Sigmoid colon (tissue), 7 donors: ENCODE measurements around the gene UGT1A7. TPM values are rescaled to one million over a fixed set of nuclear protein-coding genes. Genes with fewer than 3 reads are reported as not detected.
"Not testable (repeated sequence)": the region's sequence is repeated elsewhere in the genome, so short reads cannot be mapped to it uniquely, and the experiment has no call there.

Experiments
- DNase-seq: peaks from one replicate; pipeline ENCODE4 v3.0.0-alpha.2; 2019
- H3K27ac ChIP-seq, 4 donors: fragments of 200-600 bp; sonication (generic); one replicate each; pipeline ENCODE4 v1.5.1; 2016 to 2019; ENCODE audit warnings: mild to moderate bottlenecking in 1 of 4
- H3K27me3 ChIP-seq, 3 donors: fragments of 200-600 bp; sonication (generic); one replicate each; pipeline ENCODE4 v1.5.1; 2019; ENCODE audit warnings: mild to moderate bottlenecking in 1 of 3
- H3K36me3 ChIP-seq, 4 donors: fragments of 200-600 bp; sonication (generic); one replicate each; pipeline ENCODE4 v1.5.1; 2016 to 2019
- H3K4me1 ChIP-seq, 4 donors: fragments of 200-600 bp; sonication (generic); one replicate each; pipeline ENCODE4 v1.5.1; 2017 to 2019
- H3K4me3 ChIP-seq, 4 donors: fragments of 200-600 bp; sonication (generic); one replicate each; pipeline ENCODE4 v1.5.1; 2017 to 2019; ENCODE audit warnings: mild to moderate bottlenecking in 2 of 4, moderate library complexity in 1 of 4
- H3K9me3 ChIP-seq, 4 donors: fragments of 200-600 bp in 3 of 4; sonication (generic) in 3 of 4; one replicate each; pipeline versions ENCODE4 v1.5.1 to v1.6.1; 2013 to 2019
- EP300 ChIP-seq, 4 donors: sonication (generic); formaldehyde crosslinking; IDR thresholded peaks; one replicate each; pipeline ENCODE4 v1.6.1; 2017; ENCODE audit warnings: antibody characterized with exemption in 4 of 4
- POLR2A ChIP-seq, 2 donors: fragments of 450-650 bp; IDR thresholded peaks; one replicate each; pipeline ENCODE4 v1.6.1; 2016; ENCODE audit warnings: antibody characterized with exemption in 2 of 2, mild to moderate bottlenecking in 2 of 2, moderate library complexity in 2 of 2
- POLR2AphosphoS5 ChIP-seq, 4 donors: sonication (generic); formaldehyde crosslinking; IDR thresholded peaks; one replicate each; pipeline ENCODE4 v1.6.1; 2017; ENCODE audit warnings: antibody characterized with exemption in 4 of 4
- WGBS, 2 donors: extraction: QIAGEN DNeasy Blood & Tissue Kit; methylation state at CpG; one replicate each; pipeline ENCODE4 v1.1.7; 2013; 5-methylcytosine and 5-hydroxymethylcytosine counted together
- intact Hi-C: fragments of 100-400 bp; cut with DNase I; formaldehyde crosslinking; loops from one replicate; pipeline ENCODE4 v1.15.1; 2023
- polyA plus RNA-seq, 3 donors: library from polyadenylated mRNA; stranded (reverse); fragments of 200-250 nt; gene quantifications; one replicate each; pipeline ENCODE4 v1.2.3, GENCODE V29; 2013
- total RNA-seq, 4 donors: library from RNA; depleted of rRNA; stranded (reverse); fragments of >200 nt; gene quantifications; one replicate each; pipeline ENCODE4 v1.1.0, GENCODE V29; 2016
- TF ChIP-seq, protein P1 (sequence below), 4 experiments: fragments of 450-650 bp in 3 of 4; fragments of 200-600 bp in 1 of 4; IDR thresholded peaks; one replicate each; pipeline ENCODE4 v1.5.1; 2016 to 2019; ENCODE audit warnings: antibody characterized with exemption in 4 of 4, mild to moderate bottlenecking in 3 of 4, moderate library complexity in 2 of 4
- donor health status: healthy with polysubstance abuse.
- donor health status: Bipolar disorder and iron deficiency.
- donor health status: healthy.

UGT1A7 gene
- not detected for total RNA-seq
- polyA plus RNA-seq: under 1 TPM in 1 of 3 donors, not detected in 2; 0.66 TPM

DNA sequence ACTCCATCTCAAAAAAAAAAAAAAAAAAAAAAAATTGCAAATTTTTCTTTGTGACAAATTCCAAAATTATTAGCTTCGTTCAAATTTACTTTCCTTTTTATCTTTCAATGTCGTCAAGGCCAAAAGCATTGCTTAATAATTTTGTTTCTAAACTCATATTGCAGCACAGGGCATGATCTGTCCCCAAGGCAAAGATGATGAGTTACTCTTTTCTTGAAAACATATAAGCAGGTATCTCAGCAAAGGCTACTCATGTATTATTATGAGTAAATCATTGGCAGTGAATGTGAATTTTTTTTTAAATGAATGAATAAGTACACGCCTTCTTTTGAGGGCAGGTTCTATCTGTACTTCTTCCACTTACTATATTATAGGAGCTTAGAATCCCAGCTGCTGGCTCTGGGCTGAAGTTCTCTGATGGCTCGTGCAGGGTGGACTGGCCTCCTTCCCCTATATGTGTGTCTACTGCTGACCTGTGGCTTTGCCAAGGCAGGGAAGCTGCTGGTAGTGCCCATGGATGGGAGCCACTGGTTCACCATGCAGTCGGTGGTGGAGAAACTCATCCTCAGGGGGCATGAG, at the start of gene UGT1A7:
TSS of gene UGT1A7 (plus strand) at position 381 of the 579 bp plus-strand sequence. CDS start at position 418, 37 bp downstream.
- Histone ChIP-seq H3K27ac (no peak within 1 kb of the TSS), H3K4me3 (no peak within 1 kb of the TSS), H3K27me3 (no peaks in the 10 kb centered on the region), H3K9me3 (no peaks in the 10 kb centered on the region), H3K4me1 (no peaks in the 10 kb centered on the region), H3K36me3 (no peaks in the 10 kb centered on the region)
- intact Hi-C loops: no loop called here
- DNase-seq: no peak
- WGBS, 2 donors: 83 to 90% methylated on average over 5 of the region's 5 CpGs
- TF ChIP-seq POLR2AphosphoS5 (IDR thresholded peaks at IDR 0.05) (no peak), EP300 (IDR thresholded peaks at IDR 0.05) (no peak), POLR2A (IDR thresholded peaks at IDR 0.05) (no peak)
- TF ChIP-seq, protein P1, sequence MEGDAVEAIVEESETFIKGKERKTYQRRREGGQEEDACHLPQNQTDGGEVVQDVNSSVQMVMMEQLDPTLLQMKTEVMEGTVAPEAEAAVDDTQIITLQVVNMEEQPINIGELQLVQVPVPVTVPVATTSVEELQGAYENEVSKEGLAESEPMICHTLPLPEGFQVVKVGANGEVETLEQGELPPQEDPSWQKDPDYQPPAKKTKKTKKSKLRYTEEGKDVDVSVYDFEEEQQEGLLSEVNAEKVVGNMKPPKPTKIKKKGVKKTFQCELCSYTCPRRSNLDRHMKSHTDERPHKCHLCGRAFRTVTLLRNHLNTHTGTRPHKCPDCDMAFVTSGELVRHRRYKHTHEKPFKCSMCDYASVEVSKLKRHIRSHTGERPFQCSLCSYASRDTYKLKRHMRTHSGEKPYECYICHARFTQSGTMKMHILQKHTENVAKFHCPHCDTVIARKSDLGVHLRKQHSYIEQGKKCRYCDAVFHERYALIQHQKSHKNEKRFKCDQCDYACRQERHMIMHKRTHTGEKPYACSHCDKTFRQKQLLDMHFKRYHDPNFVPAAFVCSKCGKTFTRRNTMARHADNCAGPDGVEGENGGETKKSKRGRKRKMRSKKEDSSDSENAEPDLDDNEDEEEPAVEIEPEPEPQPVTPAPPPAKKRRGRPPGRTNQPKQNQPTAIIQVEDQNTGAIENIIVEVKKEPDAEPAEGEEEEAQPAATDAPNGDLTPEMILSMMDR (IDR thresholded peaks at IDR 0.05): no peak

DNA sequence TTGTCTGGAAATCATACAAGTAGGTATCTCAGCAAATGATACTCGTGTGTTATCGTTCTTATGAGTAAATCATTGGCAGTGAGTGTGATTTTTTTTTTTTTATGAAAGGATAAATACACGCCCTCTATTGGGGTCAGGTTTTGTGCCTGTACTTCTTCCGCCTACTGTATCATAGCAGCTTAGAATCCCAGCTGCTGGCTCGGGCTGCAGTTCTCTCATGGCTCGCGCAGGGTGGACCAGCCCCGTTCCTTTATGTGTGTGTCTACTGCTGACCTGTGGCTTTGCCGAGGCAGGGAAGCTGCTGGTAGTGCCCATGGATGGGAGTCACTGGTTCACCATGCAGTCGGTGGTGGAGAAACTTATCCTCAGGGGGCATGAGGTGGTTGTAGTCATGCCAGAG, 45.4 kb upstream of the UGT1A7 start, which contains the start of gene UGT1A10:
TSS of gene UGT1A10 (plus strand) at position 143 of the 400 bp plus-strand sequence. CDS start at position 218, 75 bp downstream.
- H3K36me3 ChIP-seq, H3K9me3 ChIP-seq, DNase-seq, H3K27ac ChIP-seq, H3K27me3 ChIP-seq, H3K4me1 ChIP-seq, H3K4me3 ChIP-seq, intact Hi-C loops: not testable (repeated sequence)
- 19 to 72% methylated on average over 10 of the region's 10 CpGs for WGBS, 2 donors

DNA sequence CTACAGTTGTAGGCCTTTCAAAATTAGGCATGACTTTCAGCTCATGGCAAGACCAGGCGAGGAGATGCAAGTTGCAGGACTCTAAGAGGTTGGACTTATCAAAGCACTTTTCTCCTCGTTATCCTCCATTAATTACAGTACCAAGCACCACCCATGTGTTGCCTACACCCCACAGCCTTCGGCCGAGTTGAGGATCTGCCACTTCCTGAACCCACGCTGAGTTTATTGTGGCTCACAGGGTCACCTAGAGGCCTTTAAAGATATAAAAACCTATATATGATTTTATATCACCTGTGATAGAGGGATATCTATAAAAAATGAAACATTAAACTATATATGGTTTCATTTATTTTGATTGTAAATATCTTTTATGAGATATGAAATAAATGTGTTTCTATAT, 42.9 kb upstream of the UGT1A7 start:
- H3K27ac ChIP-seq: no peak overlapping the region
- no peak overlapping the region for H3K4me3 ChIP-seq
- H3K9me3 ChIP-seq: no peaks in the 10 kb centered on the region
- DNase-seq: no peak
- H3K4me1 ChIP-seq: no peaks in the 10 kb centered on the region
- no peak for TF ChIP-seq EP300 (IDR thresholded peaks at IDR 0.05)
- TF ChIP-seq, protein P1 (IDR thresholded peaks at IDR 0.05): no peak
- no peak for TF ChIP-seq POLR2A (IDR thresholded peaks at IDR 0.05)
- TF ChIP-seq POLR2AphosphoS5 (IDR thresholded peaks at IDR 0.05): no peak
- intact Hi-C loops: no loop called here
- WGBS, 2 donors: 11 to 48% methylated on average over 5 of the region's 5 CpGs
- H3K36me3 ChIP-seq: no peaks in the 10 kb centered on the region
- H3K27me3 ChIP-seq: no peaks in the 10 kb centered on the region

DNA sequence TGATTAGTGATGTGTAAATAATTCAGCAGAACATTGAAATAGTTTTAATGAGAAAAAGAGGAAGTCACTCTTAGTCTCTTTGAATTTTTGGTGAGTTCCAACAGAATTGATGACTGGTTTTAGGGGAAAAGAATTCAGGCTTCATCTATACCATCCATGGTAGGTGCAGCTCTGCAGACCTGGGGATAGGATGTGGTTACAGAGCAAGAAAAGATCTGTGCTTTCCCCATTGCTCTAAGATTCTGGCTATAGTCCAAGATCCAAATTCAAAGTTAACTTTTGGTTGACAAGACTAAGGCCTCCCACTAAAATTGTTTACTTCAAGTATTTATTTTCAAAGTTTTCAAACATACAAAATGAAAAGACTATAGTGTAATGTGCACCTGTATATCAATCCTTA, 41.8 kb upstream of the UGT1A7 start:
- Histone ChIP-seq H3K36me3 (no peaks in the 10 kb centered on the region), H3K4me3 (no peak overlapping the region), H3K27ac (no peak overlapping the region), H3K27me3 (no peaks in the 10 kb centered on the region), H3K9me3 (peaks cover 0 to 1% (median 0%) of the 10 kb centered on the region in 4 donors), H3K4me1 (no peaks in the 10 kb centered on the region)
- no peak for DNase-seq
- intact Hi-C loops: no loop called here
- TF ChIP-seq EP300 (IDR thresholded peaks at IDR 0.05): no peak
- TF ChIP-seq POLR2A (IDR thresholded peaks at IDR 0.05): no peak
- TF ChIP-seq, protein P1 (IDR thresholded peaks at IDR 0.05): no peak
- TF ChIP-seq POLR2AphosphoS5 (IDR thresholded peaks at IDR 0.05): no peak

DNA sequence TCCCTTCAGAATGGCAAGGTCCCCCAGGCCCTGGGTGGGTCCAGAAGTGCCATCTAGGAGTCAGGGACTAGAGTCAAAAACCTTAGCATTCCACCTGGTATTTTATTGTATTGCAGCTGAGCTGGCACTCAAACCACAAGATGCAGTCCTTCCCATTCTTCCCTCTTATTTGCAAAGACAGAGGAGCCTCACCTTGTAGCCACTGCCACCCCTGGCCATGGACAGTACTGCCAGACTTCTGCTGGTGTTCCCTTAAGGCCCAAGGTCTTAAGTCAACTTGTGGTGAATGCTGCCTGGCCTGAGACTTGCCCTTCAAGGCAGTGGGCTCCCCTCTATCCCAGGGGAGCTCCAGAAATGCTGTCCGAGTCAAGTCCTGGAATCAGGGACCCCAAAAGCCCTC, 38.6 kb upstream of the UGT1A7 start:
- no peak for TF ChIP-seq POLR2AphosphoS5 (IDR thresholded peaks at IDR 0.05)
- TF ChIP-seq EP300 (IDR thresholded peaks at IDR 0.05): no peak
- TF ChIP-seq POLR2A (IDR thresholded peaks at IDR 0.05): no peak
- TF ChIP-seq, protein P1 (IDR thresholded peaks at IDR 0.05): no peak
- H3K36me3 ChIP-seq: no peaks in the 10 kb centered on the region
- H3K27me3 ChIP-seq: no peaks in the 10 kb centered on the region
- no peaks in the 10 kb centered on the region for H3K4me1 ChIP-seq
- intact Hi-C loops: no loop called here
- no peak overlapping the region for H3K27ac ChIP-seq
- no peak for DNase-seq
- WGBS, 2 donors: 91 to 99% methylated on average over 1 of the region's 1 CpG
- H3K4me3 ChIP-seq: no peak overlapping the region
- H3K9me3 ChIP-seq: peaks cover 0 to 13% (median 0%) of the 10 kb centered on the region in 4 donors

DNA sequence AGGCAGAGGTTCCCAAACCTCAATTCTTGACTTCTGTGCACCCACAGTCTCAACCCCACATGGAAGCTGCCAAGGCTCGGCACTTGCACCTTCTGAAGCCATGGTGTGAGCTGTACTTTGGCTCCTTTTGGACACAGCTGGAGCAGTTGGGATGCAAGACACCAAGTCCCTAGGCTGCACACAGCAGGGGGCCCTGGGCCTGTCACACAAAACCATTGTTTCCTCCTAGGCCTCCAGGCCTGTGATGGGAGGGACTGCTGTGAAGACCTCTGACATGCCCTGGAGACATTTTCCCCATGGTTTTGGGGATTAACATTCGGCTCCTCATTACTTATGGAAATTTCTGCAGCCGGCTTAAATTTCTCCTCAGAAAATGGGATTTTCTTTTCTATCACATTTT, 35.7 kb upstream of the UGT1A7 start:
- H3K27me3 ChIP-seq, H3K4me3 ChIP-seq, H3K27ac ChIP-seq, H3K4me1 ChIP-seq, DNase-seq, H3K36me3 ChIP-seq, intact Hi-C loops: not testable (repeated sequence)
- peaks cover 0 to 13% (median 0%) of the 10 kb centered on the region in 4 donors for H3K9me3 ChIP-seq
- WGBS, 2 donors: 95 to 96% methylated on average over 3 of the region's 3 CpGs
